Caco-2 (cell line): ENCODE data around the gene OXNAD1. TPM values are rescaled to one million over a fixed set of nuclear protein-coding genes. Genes with fewer than 3 reads are reported as not detected.

ENCODE experiments used
- BruUV-seq: library from RNA; stranded (reverse); fragments of 400-500 nt; replicated peaks from 2 replicates; lab custom pipeline; 2021; lab: Mats Ljungman, UMichigan
- CTCF ChIA-PET: fragments of 300-600 bp; sonication (Branson Sonifier 250); formaldehyde crosslinking; loops from one replicate; lab custom pipeline; 2022; ENCODE audit warnings: antibody characterized with exemption; lab: Charles Lee
- POLR2A ChIA-PET: fragments of 300-600 bp; sonication (Branson Sonifier 250); formaldehyde crosslinking; loops from one replicate; lab custom pipeline; 2022; ENCODE audit warnings: antibody characterized with exemption; lab: Charles Lee
- DNase-seq, 2 experiments: peaks; one replicate each; pipeline versions ENCODE4 v3.0.0 to v3.0.0-alpha.2; 2020 to 2022
- H3K27me3 ChIP-seq: replicated peaks from 2 replicates; pipeline ENCODE4 v1.6.0; 2011; ENCODE audit warnings: low read length; ENCODE audit not compliant: control insufficient read depth, insufficient read depth
- H3K36me3 ChIP-seq: 2 replicates; pipeline ENCODE4 v1.5.1; 2011; ENCODE audit warnings: low read length; ENCODE audit not compliant: control insufficient read depth, insufficient read depth
- H3K4me1 ChIP-seq: fragments of 250-450 bp; sonication (Bioruptor Pico); 2 replicates; pipeline ENCODE4 v1.5.1; 2020; ENCODE audit warnings: mild to moderate bottlenecking
- H3K4me3 ChIP-seq: 2 replicates; pipeline ENCODE4 v1.5.1; 2011; ENCODE audit warnings: low read depth, mild to moderate bottlenecking, control low read depth, low read length
- H3K9me3 ChIP-seq: fragments of 250-450 bp; sonication (Bioruptor Pico); 2 replicates; pipeline ENCODE4 v1.5.1; 2020; ENCODE audit warnings: mild to moderate bottlenecking, moderate library complexity
- H3K27ac Mint-ChIP-seq: one replicate; pipeline ENCODE4 v1.8.0; 2022; ENCODE audit warnings: mixed read lengths; ENCODE audit not compliant: unreplicated experiment
- H3K27me3 Mint-ChIP-seq: one replicate; pipeline ENCODE4 v1.8.0; 2022; ENCODE audit warnings: mixed read lengths; ENCODE audit not compliant: insufficient read depth, unreplicated experiment
- H3K36me3 Mint-ChIP-seq: one replicate; pipeline ENCODE4 v1.8.0; 2022; ENCODE audit warnings: mild to moderate bottlenecking, mixed read lengths; ENCODE audit not compliant: insufficient read depth, unreplicated experiment
- H3K4me1 Mint-ChIP-seq: one replicate; pipeline ENCODE4 v1.8.0; 2022; ENCODE audit warnings: low read depth, mixed read lengths; ENCODE audit not compliant: unreplicated experiment
- H3K4me3 Mint-ChIP-seq: one replicate; pipeline ENCODE4 v1.8.0; 2022; ENCODE audit warnings: mild to moderate bottlenecking, moderate library complexity, mixed read lengths; ENCODE audit not compliant: unreplicated experiment
- H3K9me3 Mint-ChIP-seq: one replicate; pipeline ENCODE4 v1.8.0; 2022; ENCODE audit warnings: mixed read lengths; ENCODE audit not compliant: unreplicated experiment
- intact Hi-C: fragments of 100-400 bp; cut with micrococcal nuclease; formaldehyde crosslinking; loops from one replicate; pipeline ENCODE4 v1.10.0; 2022; ENCODE audit not compliant: unreplicated experiment
- total RNA-seq: library from RNA; stranded (reverse); gene quantifications from 2 replicates; pipeline ENCODE4 v1.2.3, GENCODE V29; 2022
- TF ChIP-seq, protein P1 (sequence below), 2 experiments: fragments of 200-600 bp in 1 of 2; IDR thresholded peaks; 1 replicate in 1 of 2; 2 replicates in 1 of 2; pipeline versions ENCODE4 v1.5.1 to v1.8.0; 2011 to 2022; ENCODE audit warnings: antibody characterized with exemption in 1 of 2, control low read depth in 1 of 2, inconsistent platforms in 1 of 2, low read depth in 1 of 2, low read length in 1 of 2, mild to moderate bottlenecking in 1 of 2, moderate library complexity in 1 of 2; ENCODE audit not compliant: insufficient read depth in 1 of 2, severe bottlenecking in 1 of 2, unreplicated experiment in 1 of 2

OXNAD1 gene
- total RNA-seq, 1 experiment from 2014 or later, result 20.0 TPM

DNA sequence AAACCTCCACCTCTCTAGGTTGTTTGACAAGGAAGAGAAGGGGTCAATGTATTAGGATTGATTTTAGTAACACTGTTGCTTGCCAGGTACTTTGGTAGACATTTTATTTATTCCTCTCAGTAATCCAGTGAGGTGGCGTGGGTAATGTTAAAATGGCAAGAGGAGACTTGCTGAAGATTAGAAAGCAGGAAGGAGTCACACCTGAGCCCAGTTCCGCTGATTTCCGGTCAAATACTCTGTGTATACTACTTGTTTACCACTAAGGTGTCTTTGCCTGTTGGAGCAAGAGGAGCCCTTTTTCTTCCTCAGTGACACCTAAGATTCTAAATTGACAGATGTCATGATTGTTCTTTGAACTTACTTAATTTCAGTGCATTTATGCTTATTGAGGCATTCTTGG, 1.7 kb downstream of the OXNAD1 start:
- no peaks in the 10 kb centered on the region for H3K27me3 Mint-ChIP-seq
- intact Hi-C loops, result no loop called here
- no peak for DNase-seq
- BruUV-seq, result no TSS peak
- ChIA-PET CTCF (interaction anchor here (0.6 kb wide), 1 partner anchor 153 kb away, joined by 4 read pairs; no protein-coding TSS in a partner anchor), POLR2A (no interaction called here)
- no peak overlapping the region for H3K27ac Mint-ChIP-seq
- Histone ChIP-seq H3K4me3 (no peak overlapping the region), H3K27me3 (no peaks in the 10 kb centered on the region), H3K36me3 (no peaks in the 10 kb centered on the region), H3K4me1 (peaks cover 5% of the 10 kb centered on the region), H3K9me3 (no peaks in the 10 kb centered on the region)
- no peak overlapping the region for H3K4me3 Mint-ChIP-seq
- no peaks in the 10 kb centered on the region for H3K9me3 Mint-ChIP-seq
- H3K4me1 Mint-ChIP-seq, result peaks cover 14% of the 10 kb centered on the region
- TF ChIP-seq, protein P1, sequence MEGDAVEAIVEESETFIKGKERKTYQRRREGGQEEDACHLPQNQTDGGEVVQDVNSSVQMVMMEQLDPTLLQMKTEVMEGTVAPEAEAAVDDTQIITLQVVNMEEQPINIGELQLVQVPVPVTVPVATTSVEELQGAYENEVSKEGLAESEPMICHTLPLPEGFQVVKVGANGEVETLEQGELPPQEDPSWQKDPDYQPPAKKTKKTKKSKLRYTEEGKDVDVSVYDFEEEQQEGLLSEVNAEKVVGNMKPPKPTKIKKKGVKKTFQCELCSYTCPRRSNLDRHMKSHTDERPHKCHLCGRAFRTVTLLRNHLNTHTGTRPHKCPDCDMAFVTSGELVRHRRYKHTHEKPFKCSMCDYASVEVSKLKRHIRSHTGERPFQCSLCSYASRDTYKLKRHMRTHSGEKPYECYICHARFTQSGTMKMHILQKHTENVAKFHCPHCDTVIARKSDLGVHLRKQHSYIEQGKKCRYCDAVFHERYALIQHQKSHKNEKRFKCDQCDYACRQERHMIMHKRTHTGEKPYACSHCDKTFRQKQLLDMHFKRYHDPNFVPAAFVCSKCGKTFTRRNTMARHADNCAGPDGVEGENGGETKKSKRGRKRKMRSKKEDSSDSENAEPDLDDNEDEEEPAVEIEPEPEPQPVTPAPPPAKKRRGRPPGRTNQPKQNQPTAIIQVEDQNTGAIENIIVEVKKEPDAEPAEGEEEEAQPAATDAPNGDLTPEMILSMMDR (IDR thresholded peaks at IDR 0.05; ENCODE audit: insufficient read depth in 1 of 2, low read depth in 1 of 2, low read length in 1 of 2, severe bottlenecking in 1 of 2, unreplicated experiment in 1 of 2), result no peak
- peaks cover 30% of the 10 kb centered on the region for H3K36me3 Mint-ChIP-seq

DNA sequence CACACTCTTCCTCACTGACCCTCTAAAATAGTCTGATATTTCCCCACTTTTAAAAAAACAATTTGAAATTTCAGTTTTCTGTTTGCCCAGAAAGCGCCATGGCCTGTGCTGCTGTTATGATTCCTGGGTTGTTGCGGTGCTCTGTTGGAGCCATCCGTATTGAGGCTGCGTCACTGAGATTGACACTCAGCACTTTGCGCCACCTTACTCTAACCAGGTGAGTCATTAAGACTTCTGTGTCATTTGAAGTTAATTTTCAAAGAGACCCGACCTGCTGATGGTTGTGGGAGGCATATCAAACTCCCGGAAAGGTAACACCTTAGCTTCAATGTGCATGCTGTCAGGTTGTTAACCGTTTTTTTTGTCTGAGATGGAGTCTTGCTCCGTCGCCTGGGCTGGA, 5.8 kb downstream of the OXNAD1 start:
- peaks cover 4% of the 10 kb centered on the region for H3K4me1 ChIP-seq
- H3K27ac Mint-ChIP-seq, result no peak overlapping the region
- H3K27me3 ChIP-seq, result no peaks in the 10 kb centered on the region
- no peaks in the 10 kb centered on the region for H3K36me3 ChIP-seq
- H3K4me1 Mint-ChIP-seq, result peaks cover 8% of the 10 kb centered on the region
- no peaks in the 10 kb centered on the region for H3K27me3 Mint-ChIP-seq
- intact Hi-C loops, result no loop called here
- H3K9me3 Mint-ChIP-seq, result no peaks in the 10 kb centered on the region
- no peak overlapping the region for H3K4me3 ChIP-seq
- BruUV-seq, result no TSS peak
- H3K4me3 Mint-ChIP-seq, result no peak overlapping the region
- ChIA-PET CTCF (no interaction called here), POLR2A (no interaction called here)
- DNase-seq, result no peak
- no peaks in the 10 kb centered on the region for H3K9me3 ChIP-seq
- H3K36me3 Mint-ChIP-seq, result peaks cover 27% of the 10 kb centered on the region
- TF ChIP-seq, protein P1 (IDR thresholded peaks at IDR 0.05; ENCODE audit: insufficient read depth in 1 of 2, low read depth in 1 of 2, low read length in 1 of 2, severe bottlenecking in 1 of 2, unreplicated experiment in 1 of 2), result no peak

DNA sequence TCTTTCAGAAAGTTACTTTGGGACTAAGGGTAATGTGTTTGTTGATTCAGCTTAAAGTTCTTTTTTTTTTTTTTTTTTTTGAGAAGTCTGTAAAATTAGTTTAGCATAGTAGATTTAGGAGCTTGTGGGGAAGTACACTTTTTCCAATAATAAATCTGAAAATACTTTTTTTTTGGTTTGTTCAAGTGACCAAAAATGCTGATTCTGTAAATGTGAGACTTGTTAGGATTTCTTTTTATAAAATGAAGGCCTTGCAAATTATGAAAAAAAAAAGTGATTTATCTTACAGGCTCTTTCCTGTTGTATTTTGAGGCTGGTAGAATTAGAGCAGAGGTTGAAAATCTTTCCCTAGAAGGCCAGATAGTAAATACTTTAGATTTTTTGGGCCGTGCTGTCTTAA, 7.6 kb downstream of the OXNAD1 start:
- Mint-ChIP-seq H3K27me3 (no peaks in the 10 kb centered on the region), H3K27ac (no peak overlapping the region), H3K4me3 (no peak overlapping the region), H3K36me3 (peaks cover 33% of the 10 kb centered on the region), H3K4me1 (peaks cover under 1% of the 10 kb centered on the region), H3K9me3 (no peaks in the 10 kb centered on the region)
- no peaks in the 10 kb centered on the region for H3K36me3 ChIP-seq
- TF ChIP-seq, protein P1 (IDR thresholded peaks at IDR 0.05; ENCODE audit: insufficient read depth in 1 of 2, low read depth in 1 of 2, low read length in 1 of 2, severe bottlenecking in 1 of 2, unreplicated experiment in 1 of 2), result no peak
- ChIA-PET POLR2A (no interaction called here), CTCF (interaction anchor here (0.7 kb wide), 1 partner anchor 271 kb away, joined by 7 read pairs; no protein-coding TSS in a partner anchor)
- H3K4me1 ChIP-seq, result no peaks in the 10 kb centered on the region
- H3K9me3 ChIP-seq, result no peaks in the 10 kb centered on the region
- intact Hi-C loops, result no loop called here
- H3K27me3 ChIP-seq, result no peaks in the 10 kb centered on the region
- no peak for DNase-seq
- BruUV-seq, result no TSS peak
- no peak overlapping the region for H3K4me3 ChIP-seq
